ENCODE data around the gene SEMG1. TPM values are rescaled to one million over a fixed set of nuclear protein-coding genes. Genes with fewer than 3 reads are reported as not detected.

SEMG1 gene
- total RNA-seq, 3 donors from 2014 or later, result not detected

- no peak for ATAC-seq
- no peak for DNase-seq
- no peaks in the 10 kb centered on the region for H3K4me1 Mint-ChIP-seq (ENCODE audit: low read depth)
- H3K9me3 Mint-ChIP-seq, result no peaks in the 10 kb centered on the region
- peaks cover 65% of the 10 kb centered on the region for H3K27me3 Mint-ChIP-seq (ENCODE audit: low read depth)
- H3K36me3 Mint-ChIP-seq (ENCODE audit: insufficient read depth), result no peaks in the 10 kb centered on the region
- H3K4me3 Mint-ChIP-seq, result no peak overlapping the region
These were observed 41.0 kb downstream of the SEMG1 start for GRCh38 chr20:45247865-45248264.

GRCh38 chr20:45248609-45249008 lies 41.8 kb downstream of the SEMG1 start:
- Mint-ChIP-seq H3K27me3 (ENCODE audit: low read depth) (peaks cover 64% of the 10 kb centered on the region), H3K36me3 (ENCODE audit: insufficient read depth) (no peaks in the 10 kb centered on the region), H3K4me1 (ENCODE audit: low read depth) (no peaks in the 10 kb centered on the region), H3K9me3 (no peaks in the 10 kb centered on the region), H3K4me3 (no peak overlapping the region)
- ATAC-seq (no peak), DNase-seq (no peak)

- no peaks in the 10 kb centered on the region for H3K36me3 Mint-ChIP-seq (ENCODE audit: insufficient read depth)
- ATAC-seq, result no peak
- no peaks in the 10 kb centered on the region for H3K9me3 Mint-ChIP-seq
- peaks cover 46% of the 10 kb centered on the region for H3K27me3 Mint-ChIP-seq (ENCODE audit: low read depth)
- H3K4me3 Mint-ChIP-seq, result no peak overlapping the region
- DNase-seq, result no peak
- H3K4me1 Mint-ChIP-seq (ENCODE audit: low read depth), result no peaks in the 10 kb centered on the region
These were observed 45.2 kb downstream of the SEMG1 start for GRCh38 chr20:45251884-45252560.

GRCh38 chr20:45253261-45253660 lies 46.4 kb downstream of the SEMG1 start:
- Mint-ChIP-seq H3K4me3 (no peak overlapping the region), H3K36me3 (ENCODE audit: insufficient read depth) (no peaks in the 10 kb centered on the region), H3K9me3 (no peaks in the 10 kb centered on the region), H3K4me1 (ENCODE audit: low read depth) (no peaks in the 10 kb centered on the region), H3K27me3 (ENCODE audit: low read depth) (peaks cover 37% of the 10 kb centered on the region)
- DNase-seq (no peak), ATAC-seq (no peak)

- no peak for DNase-seq
- Mint-ChIP-seq H3K36me3 (ENCODE audit: insufficient read depth) (no peaks in the 10 kb centered on the region), H3K4me3 (no peak within 1 kb of the TSS), H3K9me3 (no peaks in the 10 kb centered on the region), H3K4me1 (ENCODE audit: low read depth) (no peaks in the 10 kb centered on the region), H3K27me3 (ENCODE audit: low read depth) (peaks cover 35% of the 10 kb centered on the region)
- ATAC-seq, result no peak
These were observed 47.8 kb downstream of the SEMG1 start, which contains the start of gene SLPI for GRCh38 chr20:45254383-45255262. SLPI (minus strand) TSS chr20:45254564; CDS start chr20:45254543, 21 bp downstream.

GRCh38 chr20:45257161-45257560 lies 50.3 kb downstream of the SEMG1 start:
- Mint-ChIP-seq H3K27me3 (ENCODE audit: low read depth) (peaks cover 26% of the 10 kb centered on the region), H3K4me3 (no peak overlapping the region), H3K9me3 (no peaks in the 10 kb centered on the region), H3K4me1 (ENCODE audit: low read depth) (no peaks in the 10 kb centered on the region), H3K36me3 (ENCODE audit: insufficient read depth) (no peaks in the 10 kb centered on the region)
- DNase-seq (no peak), ATAC-seq (no peak)

GRCh38 chr20:45257711-45258110 lies 50.9 kb downstream of the SEMG1 start:
- Mint-ChIP-seq H3K36me3 (ENCODE audit: insufficient read depth) (no peaks in the 10 kb centered on the region), H3K9me3 (no peaks in the 10 kb centered on the region), H3K4me3 (no peak overlapping the region), H3K4me1 (ENCODE audit: low read depth) (no peaks in the 10 kb centered on the region), H3K27me3 (ENCODE audit: low read depth) (peaks cover 25% of the 10 kb centered on the region)
- DNase-seq (no peak), ATAC-seq (no peak)

GRCh38 chr20:45258259-45258658 lies 51.4 kb downstream of the SEMG1 start:
- Mint-ChIP-seq H3K4me3 (no peak overlapping the region), H3K4me1 (ENCODE audit: low read depth) (no peaks in the 10 kb centered on the region), H3K36me3 (ENCODE audit: insufficient read depth) (no peaks in the 10 kb centered on the region), H3K27me3 (ENCODE audit: low read depth) (peaks cover 25% of the 10 kb centered on the region), H3K9me3 (no peaks in the 10 kb centered on the region)
- ATAC-seq, result no peak
- DNase-seq, result no peak

GRCh38 chr20:45258664-45259063 lies 51.8 kb downstream of the SEMG1 start:
- no peaks in the 10 kb centered on the region for H3K9me3 Mint-ChIP-seq
- peaks cover 21% of the 10 kb centered on the region for H3K27me3 Mint-ChIP-seq (ENCODE audit: low read depth)
- H3K36me3 Mint-ChIP-seq (ENCODE audit: insufficient read depth), result no peaks in the 10 kb centered on the region
- DNase-seq (no peak), ATAC-seq (no peak)
- H3K4me3 Mint-ChIP-seq, result no peak overlapping the region
- no peaks in the 10 kb centered on the region for H3K4me1 Mint-ChIP-seq (ENCODE audit: low read depth)

Other genes starting within 250 kb of the SEMG1 start
- gene TOMM34, start 246.6 kb upstream of the SEMG1 start, total RNA-seq, result 10 to 100 TPM; 70.8 to 76.6 (median 71.6) TPM
- gene STK4, start 240.5 kb upstream of the SEMG1 start, total RNA-seq, result 100 to 1,000 TPM; 134 to 157 (median 149) TPM
- under 1 TPM; 0.13 to 0.37 (median 0.16) TPM for gene KCNS1, start 105.9 kb upstream of the SEMG1 start, total RNA-seq
- not detected for gene WFDC5, start 91.9 kb upstream of the SEMG1 start, total RNA-seq
- gene WFDC12, start 82.6 kb upstream of the SEMG1 start, total RNA-seq, result not detected
- gene PI3, start 32.1 kb upstream of the SEMG1 start, total RNA-seq, result under 1 TPM in 1 of 3 donors, not detected in 2; 0.52 TPM
- not detected for gene SEMG2, start 14.3 kb downstream of the SEMG1 start, total RNA-seq
- under 1 TPM; 0.63 to 0.95 (median 0.83) TPM for gene SLPI, start 47.5 kb downstream of the SEMG1 start, total RNA-seq
- under 1 TPM in 2 of 3 donors, not detected in 1; 0.13 to 0.19 TPM for gene RBPJL, start 99.8 kb downstream of the SEMG1 start, total RNA-seq
- gene MATN4, start 101.3 kb downstream of the SEMG1 start, total RNA-seq, result under 1 TPM in 2 of 3 donors, not detected in 1; 0.11 to 0.13 TPM
- gene SDC4, start 141.4 kb downstream of the SEMG1 start, total RNA-seq, result 100 to 1,000 TPM in 2 of 3 donors, 10 to 100 TPM in 1; 94.0 to 138 (median 102) TPM
- gene SYS1, start 156.1 kb downstream of the SEMG1 start, total RNA-seq, result 10 to 100 TPM; 36.4 to 37.4 (median 36.6) TPM
- not detected for gene TP53TG5, start 171.3 kb downstream of the SEMG1 start, total RNA-seq
- 10 to 100 TPM in 2 of 3 donors, 1 to 10 TPM in 1; 9.7 to 13.3 (median 12.5) TPM for gene DBNDD2, start 201.3 kb downstream of the SEMG1 start, total RNA-seq
- 10 to 100 TPM; 88.0 to 94.8 (median 90.9) TPM for gene PIGT, start 209.1 kb downstream of the SEMG1 start, total RNA-seq

All from activated T-cell treated with anti-CD3 and anti-CD28 coated beads, Interleukin-2, amount 50 U/mL, for 4 hours (primary cell).